ENCODE measurements around the gene NRAP. TPM values are rescaled to one million over a fixed set of nuclear protein-coding genes. Genes with fewer than 3 reads are reported as not detected.

The NRAP gene
- total RNA-seq, 1 donor from 2014 or later: not detected

DNA sequence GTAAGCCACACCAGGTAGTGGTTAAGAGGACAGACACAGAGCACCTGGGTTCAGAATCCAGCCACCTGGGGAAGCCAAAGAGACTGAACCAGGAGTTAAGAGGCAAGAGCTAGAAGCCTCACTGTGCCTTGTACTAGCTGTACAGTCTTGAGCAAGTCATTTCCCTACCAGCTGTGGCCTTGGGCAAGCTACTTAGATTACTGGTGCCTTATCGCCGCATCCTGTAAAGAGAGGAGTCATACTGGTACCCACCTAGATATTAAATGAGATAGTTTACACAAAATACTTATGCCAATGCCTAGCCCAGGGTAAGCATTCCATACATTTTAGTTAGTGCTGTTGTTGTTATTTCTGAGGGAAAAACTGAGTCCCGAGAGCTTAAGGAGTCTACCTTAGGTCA lies 63.3 kb downstream of the NRAP start:
- Mint-ChIP-seq H3K4me3 (ENCODE audit: unreplicated experiment) (no peak overlapping the region), H3K4me1 (ENCODE audit: low read depth) (no peaks in the 10 kb centered on the region), H3K27me3 (ENCODE audit: low read depth) (peaks cover 30% of the 10 kb centered on the region), H3K27ac (ENCODE audit: unreplicated experiment) (no peak overlapping the region), H3K9me3 (ENCODE audit: low read depth) (peaks cover 6% of the 10 kb centered on the region), H3K36me3 (ENCODE audit: low read depth) (no peaks in the 10 kb centered on the region)
- no peak for DNase-seq (ENCODE audit: low spot score)
- TF ChIP-seq, protein P1, sequence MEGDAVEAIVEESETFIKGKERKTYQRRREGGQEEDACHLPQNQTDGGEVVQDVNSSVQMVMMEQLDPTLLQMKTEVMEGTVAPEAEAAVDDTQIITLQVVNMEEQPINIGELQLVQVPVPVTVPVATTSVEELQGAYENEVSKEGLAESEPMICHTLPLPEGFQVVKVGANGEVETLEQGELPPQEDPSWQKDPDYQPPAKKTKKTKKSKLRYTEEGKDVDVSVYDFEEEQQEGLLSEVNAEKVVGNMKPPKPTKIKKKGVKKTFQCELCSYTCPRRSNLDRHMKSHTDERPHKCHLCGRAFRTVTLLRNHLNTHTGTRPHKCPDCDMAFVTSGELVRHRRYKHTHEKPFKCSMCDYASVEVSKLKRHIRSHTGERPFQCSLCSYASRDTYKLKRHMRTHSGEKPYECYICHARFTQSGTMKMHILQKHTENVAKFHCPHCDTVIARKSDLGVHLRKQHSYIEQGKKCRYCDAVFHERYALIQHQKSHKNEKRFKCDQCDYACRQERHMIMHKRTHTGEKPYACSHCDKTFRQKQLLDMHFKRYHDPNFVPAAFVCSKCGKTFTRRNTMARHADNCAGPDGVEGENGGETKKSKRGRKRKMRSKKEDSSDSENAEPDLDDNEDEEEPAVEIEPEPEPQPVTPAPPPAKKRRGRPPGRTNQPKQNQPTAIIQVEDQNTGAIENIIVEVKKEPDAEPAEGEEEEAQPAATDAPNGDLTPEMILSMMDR (IDR thresholded peaks at IDR 0.05): no peak

DNA sequence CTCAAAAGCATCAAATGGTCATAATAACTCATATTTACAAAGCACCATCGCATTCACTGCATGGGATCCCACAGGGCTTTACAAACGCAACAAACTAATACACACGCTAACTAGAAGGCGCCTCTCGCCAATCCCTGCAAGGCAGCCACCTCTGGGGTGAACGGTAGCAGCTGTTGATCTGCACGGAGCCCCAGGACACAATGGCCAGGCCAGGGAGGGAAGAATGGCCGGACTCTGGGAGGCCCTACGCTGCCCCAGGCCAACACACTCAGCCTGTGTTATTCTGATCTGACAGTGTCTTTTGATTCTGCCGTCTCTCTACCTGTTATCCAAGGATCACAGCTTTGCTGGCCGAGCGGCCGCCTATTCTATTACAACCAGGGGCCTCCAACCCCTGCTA lies 69.2 kb downstream of the NRAP start:
- H3K27me3 Mint-ChIP-seq (ENCODE audit: low read depth): peaks cover 40% of the 10 kb centered on the region
- H3K9me3 Mint-ChIP-seq (ENCODE audit: low read depth): no peaks in the 10 kb centered on the region

DNA sequence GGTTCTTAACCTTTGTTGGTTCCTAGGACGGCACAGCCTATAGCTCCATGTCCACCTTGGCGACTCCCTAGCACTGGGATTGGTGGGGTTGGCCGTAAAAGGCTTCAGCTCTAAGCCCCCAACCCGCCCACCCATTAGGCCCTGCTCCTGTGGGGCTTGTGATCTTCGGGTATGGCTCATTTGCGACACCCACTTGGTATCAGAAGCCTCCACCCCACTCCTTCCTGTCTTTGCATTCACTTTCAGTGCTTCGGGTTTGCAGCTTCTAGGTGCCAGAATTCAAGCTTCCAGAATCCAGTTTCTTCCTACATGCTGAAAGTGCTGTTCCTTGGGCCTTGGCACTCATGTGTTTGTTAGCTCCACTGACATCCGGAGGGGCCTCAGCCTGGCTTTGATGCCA lies 71.5 kb downstream of the NRAP start:
- no peaks in the 10 kb centered on the region for H3K9me3 Mint-ChIP-seq (ENCODE audit: low read depth)
- no peaks in the 10 kb centered on the region for H3K4me1 Mint-ChIP-seq (ENCODE audit: low read depth)
- DNase-seq (ENCODE audit: low spot score): no peak
- no peaks in the 10 kb centered on the region for H3K36me3 Mint-ChIP-seq (ENCODE audit: low read depth)
- TF ChIP-seq, protein P1 (IDR thresholded peaks at IDR 0.05): no peak
- peaks cover 38% of the 10 kb centered on the region for H3K27me3 Mint-ChIP-seq (ENCODE audit: low read depth)
- H3K27ac Mint-ChIP-seq (ENCODE audit: unreplicated experiment): no peak overlapping the region
- H3K4me3 Mint-ChIP-seq (ENCODE audit: unreplicated experiment): no peak overlapping the region

More for the DNA sequence above, 69.2 kb downstream of the NRAP start:
- no peaks in the 10 kb centered on the region for H3K36me3 Mint-ChIP-seq (ENCODE audit: low read depth)
- TF ChIP-seq, protein P1 (IDR thresholded peaks at IDR 0.05): no peak
- H3K4me1 Mint-ChIP-seq (ENCODE audit: low read depth): no peaks in the 10 kb centered on the region
- H3K4me3 Mint-ChIP-seq (ENCODE audit: unreplicated experiment): no peak overlapping the region
- H3K27ac Mint-ChIP-seq (ENCODE audit: unreplicated experiment): no peak overlapping the region
- DNase-seq (ENCODE audit: low spot score): no peak

DNA sequence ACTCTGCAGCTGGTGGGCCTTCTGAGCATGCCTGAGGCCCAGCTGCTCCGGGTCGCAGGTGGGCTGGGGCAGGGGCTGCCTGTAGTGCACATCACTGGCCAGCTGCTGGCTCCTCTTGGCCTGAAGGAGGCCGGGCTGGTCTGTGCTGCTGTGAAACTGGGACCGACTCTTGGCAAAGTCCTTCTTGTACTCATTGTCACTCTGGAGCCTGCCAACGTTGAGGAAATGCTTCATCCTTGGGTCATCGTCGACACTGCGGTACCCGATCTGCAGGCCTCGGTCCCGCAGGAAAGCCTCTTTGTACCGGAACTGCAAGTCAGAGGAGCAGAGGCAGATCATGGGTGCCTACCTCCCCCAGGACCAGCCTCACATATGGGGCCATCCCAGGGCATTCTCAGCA lies 73.3 kb downstream of the NRAP start:
- TF ChIP-seq, protein P1 (IDR thresholded peaks at IDR 0.05): no peak
- H3K4me3 Mint-ChIP-seq (ENCODE audit: unreplicated experiment): no peak overlapping the region
- no peaks in the 10 kb centered on the region for H3K4me1 Mint-ChIP-seq (ENCODE audit: low read depth)
- H3K27me3 Mint-ChIP-seq (ENCODE audit: low read depth): peaks cover 26% of the 10 kb centered on the region
- no peak for DNase-seq (ENCODE audit: low spot score)
- no peaks in the 10 kb centered on the region for H3K9me3 Mint-ChIP-seq (ENCODE audit: low read depth)
- H3K27ac Mint-ChIP-seq (ENCODE audit: unreplicated experiment): no peak overlapping the region
- H3K36me3 Mint-ChIP-seq (ENCODE audit: low read depth): no peaks in the 10 kb centered on the region

DNA sequence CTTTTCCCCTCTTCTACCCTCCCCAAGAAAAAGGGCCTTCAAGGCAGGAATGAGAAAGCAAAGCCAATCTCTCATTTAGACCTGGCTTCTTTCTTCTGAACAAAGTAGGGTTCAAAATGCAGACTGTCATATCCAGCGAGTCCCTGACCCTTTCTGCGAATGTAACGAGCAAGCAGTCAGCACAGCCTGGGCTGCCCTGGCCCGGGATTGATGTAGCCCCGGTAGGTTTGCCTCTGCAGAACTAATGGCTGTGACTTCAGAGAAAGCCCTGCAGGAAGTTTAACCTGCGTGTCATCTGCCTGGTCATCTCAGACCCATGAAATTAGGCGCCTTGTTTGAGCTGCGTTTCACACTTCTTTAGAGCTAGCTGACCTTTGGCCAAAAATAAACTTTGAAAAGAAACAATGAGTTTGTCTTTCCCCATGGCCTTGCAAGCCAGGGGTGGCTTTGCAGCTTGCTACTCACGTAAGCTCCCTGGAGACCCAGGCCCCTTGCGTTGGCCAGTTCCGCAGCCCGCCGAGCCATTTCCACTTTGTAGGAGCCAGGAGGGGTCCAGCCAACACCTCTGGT lies 74.6 kb downstream of the NRAP start:
- Mint-ChIP-seq H3K4me3 (ENCODE audit: unreplicated experiment) (no peak overlapping the region), H3K4me1 (ENCODE audit: low read depth) (no peaks in the 10 kb centered on the region), H3K36me3 (ENCODE audit: low read depth) (no peaks in the 10 kb centered on the region), H3K27ac (ENCODE audit: unreplicated experiment) (no peak overlapping the region), H3K9me3 (ENCODE audit: low read depth) (no peaks in the 10 kb centered on the region), H3K27me3 (ENCODE audit: low read depth) (peaks cover 26% of the 10 kb centered on the region)
- DNase-seq (ENCODE audit: low spot score): no peak
- TF ChIP-seq, protein P1 (IDR thresholded peaks at IDR 0.05): no peak
